Smooth muscle cell (in vitro differentiated cells): ENCODE results near the gene HM13. TPM values are rescaled to one million over a fixed set of nuclear protein-coding genes. Genes with fewer than 3 reads are reported as not detected.
A peak's percentile ranks its signal among the peaks of the same experiment; 100 is the strongest.

ENCODE experiments used
- DNase-seq: peaks from one replicate; lab custom pipeline; 2025; ENCODE audit not compliant: unreplicated experiment; lab: John Stamatoyannopoulos, UW
- H2AFZ ChIP-seq: fragments of 200-600 bp; sonication (generic); 2 replicates; pipeline ENCODE4 v1.6.0; 2016; ENCODE audit warnings: antibody characterized with exemption, low read depth, mild to moderate bottlenecking
- H3F3A ChIP-seq: fragments of 200-600 bp; sonication (generic); 2 replicates; pipeline ENCODE4 v1.6.0; 2017; ENCODE audit warnings: antibody characterized with exemption, low read depth
- H3K27ac ChIP-seq: fragments of 200-600 bp; sonication (generic); 2 replicates; pipeline ENCODE4 v1.5.1; 2016; ENCODE audit warnings: low read depth, mild to moderate bottlenecking
- H3K27me3 ChIP-seq: fragments of 200-600 bp; sonication (generic); 2 replicates; pipeline ENCODE4 v1.6.1; 2016; ENCODE audit warnings: low read depth, mild to moderate bottlenecking
- H3K36me3 ChIP-seq: fragments of 200-600 bp; sonication (generic); 2 replicates; pipeline ENCODE4 v1.5.1; 2016; ENCODE audit warnings: low read depth
- H3K4me1 ChIP-seq: fragments of 200-600 bp; sonication (generic); 2 replicates; pipeline ENCODE4 v1.5.1; 2016; ENCODE audit warnings: low read depth
- H3K4me2 ChIP-seq: fragments of 200-600 bp; sonication (generic); 2 replicates; pipeline ENCODE4 v1.6.0; 2016; ENCODE audit warnings: mild to moderate bottlenecking
- H3K4me3 ChIP-seq: fragments of 200-600 bp; sonication (generic); 2 replicates; pipeline ENCODE4 v1.5.1; 2016; ENCODE audit warnings: mild to moderate bottlenecking
- H3K79me2 ChIP-seq: fragments of 200-600 bp; sonication (generic); 2 replicates; pipeline ENCODE4 v1.6.0; 2016; ENCODE audit warnings: low read depth, mild to moderate bottlenecking
- H3K9ac ChIP-seq: fragments of 200-600 bp; sonication (generic); 2 replicates; pipeline ENCODE4 v1.6.0; 2016; ENCODE audit warnings: low read depth
- H3K9me3 ChIP-seq: fragments of 200-600 bp; sonication (generic); replicated peaks from 2 replicates; pipeline ENCODE4 v1.5.1; 2016; ENCODE audit warnings: low read depth
- H4K20me1 ChIP-seq: fragments of 200-600 bp; sonication (generic); 2 replicates; pipeline ENCODE4 v1.6.0; 2016; ENCODE audit warnings: low read depth
- CTCF ChIP-seq: fragments of 200-600 bp; sonication (generic); IDR thresholded peaks from 2 replicates; pipeline ENCODE4 v1.5.1; 2017; ENCODE audit warnings: borderline replicate concordance, mild to moderate bottlenecking, antibody characterized with exemption; ENCODE audit not compliant: insufficient read depth, poor library complexity, severe bottlenecking
- WGBS: methylation state at CpG from one replicate; pipeline ENCODE4 v1.1.7; 2016; ENCODE audit warnings: low lambda C conversion rate; 5-methylcytosine and 5-hydroxymethylcytosine counted together
- polyA plus RNA-seq: library from polyadenylated mRNA; unstranded; fragments of >200 nt; fragmentation: Nextera tagmentation; extraction: Ambion mirVana; gene quantifications from 2 replicates; pipeline ENCODE4 v1.2.1, GENCODE V29; 2016
- total RNA-seq: library from RNA; depleted of rRNA; stranded (reverse); fragments of >200 nt; gene quantifications from 2 replicates; pipeline ENCODE4 v1.2.3, GENCODE V29; 2014

The HM13 gene
- total and polyA plus RNA-seq, 2 experiments from 2014 or later: 210 to 336 TPM

GRCh38 chr20:31602779-31603441, 88.7 kb downstream of the HM13 start:
- H3K9me3 ChIP-seq: no peaks in the 10 kb centered on the region
- 57% methylated on average over 17 of the region's 17 CpGs for WGBS

GRCh38 chr20:31603822-31604566, 89.8 kb downstream of the HM13 start:
- peak; percentile 87 for DNase-seq
- no peak overlapping the region for H2AFZ ChIP-seq
- H3F3A ChIP-seq: peaks cover 25% of the 10 kb centered on the region
- H3K4me3 ChIP-seq: peak overlapping the region; percentile 80
- peaks cover 27% of the 10 kb centered on the region for H4K20me1 ChIP-seq
- peak overlapping the region; percentile 86 for H3K4me2 ChIP-seq
- H3K27me3 ChIP-seq: no peaks in the 10 kb centered on the region
- peaks cover 29% of the 10 kb centered on the region for H3K4me1 ChIP-seq
- H3K27ac ChIP-seq: peak overlapping the region; percentile 97
- no peak for TF ChIP-seq CTCF
- peaks cover 19% of the 10 kb centered on the region for H3K79me2 ChIP-seq
- H3K9ac ChIP-seq: peak overlapping the region; percentile 90
- no peaks in the 10 kb centered on the region for H3K36me3 ChIP-seq
- whole genome bisulfite sequencing: 10% methylated on average over 43 of the region's 43 CpGs
- no peaks in the 10 kb centered on the region for H3K9me3 ChIP-seq

More at GRCh38 chr20:31602779-31603441, 88.7 kb downstream of the HM13 start:
- Histone ChIP-seq H3K4me1 (peaks cover 19% of the 10 kb centered on the region), H3K27ac (peak overlapping the region; percentile 97), H3K79me2 (peaks cover 19% of the 10 kb centered on the region), H3F3A (peaks cover 17% of the 10 kb centered on the region), H3K4me2 (peak overlapping the region; percentile 28), H3K36me3 (no peaks in the 10 kb centered on the region), H3K4me3 (no peak overlapping the region), H3K27me3 (no peaks in the 10 kb centered on the region), H3K9ac (peak overlapping the region; percentile 90), H2AFZ (no peak overlapping the region), H4K20me1 (peaks cover 27% of the 10 kb centered on the region)
- DNase-seq: no peak
- no peak for TF ChIP-seq CTCF

- no peak for DNase-seq
- Histone ChIP-seq H3K4me1 (peaks cover 29% of the 10 kb centered on the region), H2AFZ (no peak overlapping the region), H3K9me3 (no peaks in the 10 kb centered on the region), H3K36me3 (no peaks in the 10 kb centered on the region), H4K20me1 (peaks cover 27% of the 10 kb centered on the region), H3K79me2 (peaks cover 19% of the 10 kb centered on the region), H3K27ac (peak overlapping the region; percentile 97), H3K27me3 (no peaks in the 10 kb centered on the region), H3F3A (peaks cover 27% of the 10 kb centered on the region), H3K4me2 (peak overlapping the region; percentile 86), H3K4me3 (peak overlapping the region; percentile 80), H3K9ac (peak overlapping the region; percentile 90)
- TF ChIP-seq CTCF: no peak
- WGBS: 2% methylated on average over 14 of the region's 14 CpGs
Measured at GRCh38 chr20:31604567-31605030, 90.4 kb downstream of the HM13 start.
